Adrenal gland (tissue), 5 donors: ENCODE results near the gene FARP1.

Experiments
- POLR2A ChIP-seq, 2 donors: fragments of 450-650 bp; IDR thresholded peaks; one replicate each; pipeline ENCODE4 v1.6.1; 2017; ENCODE audit warnings: antibody characterized with exemption in 2 of 2, mild to moderate bottlenecking in 2 of 2, moderate library complexity in 1 of 2
- TF ChIP-seq, protein P1 (sequence below), 6 experiments: fragments of 450-650 bp in 4 of 6; fragments of 200-600 bp in 2 of 6; sonication (generic) in 1 of 6; IDR thresholded peaks; 1 replicate in 5 of 6; 2 replicates in 1 of 6; pipeline versions ENCODE4 v1.5.1 to v1.8.0; 2016 to 2021; ENCODE audit warnings: antibody characterized with exemption in 6 of 6, mild to moderate bottlenecking in 2 of 6, moderate library complexity in 1 of 6
- donor health status: DM: no; HTN: no; CAD: no.

DNA sequence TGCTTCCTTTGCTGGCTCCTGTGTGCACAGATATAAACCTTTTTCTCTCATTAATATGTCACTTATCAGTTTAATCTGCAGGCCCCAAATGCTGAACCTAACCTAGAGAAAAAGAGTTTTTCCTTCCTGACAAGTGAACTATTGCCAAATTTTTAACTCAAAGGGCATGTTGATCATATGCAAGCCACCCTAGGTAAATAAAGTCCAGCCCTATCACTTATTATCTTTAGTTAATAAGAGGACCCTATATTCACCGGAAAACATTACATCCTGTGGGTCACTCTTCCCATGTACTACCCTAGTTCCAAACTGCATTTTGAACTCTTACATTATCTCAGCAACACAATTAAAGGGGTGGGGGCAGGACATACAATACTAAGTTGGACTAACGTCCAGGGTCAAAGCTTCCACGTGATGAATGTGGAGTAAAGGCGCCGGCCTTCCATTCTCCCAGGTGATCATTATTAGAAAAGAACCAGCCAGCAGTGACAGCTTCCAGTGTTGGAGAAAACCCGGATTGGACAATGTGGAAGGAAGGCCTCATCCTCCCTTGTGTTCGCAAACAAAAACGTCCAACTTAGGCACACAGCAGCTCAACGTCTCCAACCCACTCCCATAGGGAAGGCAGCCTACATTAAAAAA is 347.4 kb downstream of the FARP1 start:
- TF ChIP-seq, protein P1, sequence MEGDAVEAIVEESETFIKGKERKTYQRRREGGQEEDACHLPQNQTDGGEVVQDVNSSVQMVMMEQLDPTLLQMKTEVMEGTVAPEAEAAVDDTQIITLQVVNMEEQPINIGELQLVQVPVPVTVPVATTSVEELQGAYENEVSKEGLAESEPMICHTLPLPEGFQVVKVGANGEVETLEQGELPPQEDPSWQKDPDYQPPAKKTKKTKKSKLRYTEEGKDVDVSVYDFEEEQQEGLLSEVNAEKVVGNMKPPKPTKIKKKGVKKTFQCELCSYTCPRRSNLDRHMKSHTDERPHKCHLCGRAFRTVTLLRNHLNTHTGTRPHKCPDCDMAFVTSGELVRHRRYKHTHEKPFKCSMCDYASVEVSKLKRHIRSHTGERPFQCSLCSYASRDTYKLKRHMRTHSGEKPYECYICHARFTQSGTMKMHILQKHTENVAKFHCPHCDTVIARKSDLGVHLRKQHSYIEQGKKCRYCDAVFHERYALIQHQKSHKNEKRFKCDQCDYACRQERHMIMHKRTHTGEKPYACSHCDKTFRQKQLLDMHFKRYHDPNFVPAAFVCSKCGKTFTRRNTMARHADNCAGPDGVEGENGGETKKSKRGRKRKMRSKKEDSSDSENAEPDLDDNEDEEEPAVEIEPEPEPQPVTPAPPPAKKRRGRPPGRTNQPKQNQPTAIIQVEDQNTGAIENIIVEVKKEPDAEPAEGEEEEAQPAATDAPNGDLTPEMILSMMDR (IDR thresholded peaks at IDR 0.05): no peak
- TF ChIP-seq POLR2A (IDR thresholded peaks at IDR 0.05): no peak
